ENCODE measurements around the gene GSTM5. TPM values are rescaled to one million over a fixed set of nuclear protein-coding genes. Genes with fewer than 3 reads are reported as not detected.
"Not testable (repeated sequence)": the region's sequence is repeated elsewhere in the genome, so short reads cannot be mapped to it uniquely, and the experiment has no call there.

Gene GSTM5
- total RNA-seq, 1 donor = not detected

GRCh38 chr1:109759513-109760334 is 47.7 kb downstream of the GSTM5 start:
- no peaks in the 10 kb centered on the region for H3K9me3 ChIP-seq (ENCODE audit: low read depth, low read length)
- H3K27me3 ChIP-seq (ENCODE audit: insufficient read depth, low read length) = no peaks in the 10 kb centered on the region
- H3K4me3 ChIP-seq (ENCODE audit: low read length) = no peak overlapping the region
- H3K4me1 ChIP-seq (ENCODE audit: insufficient read depth, low read length) = peaks cover 14% of the 10 kb centered on the region

- H3K9me3 ChIP-seq (ENCODE audit: low read depth, low read length) = no peaks in the 10 kb centered on the region
- no peaks in the 10 kb centered on the region for H3K27me3 ChIP-seq (ENCODE audit: insufficient read depth, low read length)
These were observed 48.7 kb downstream of the GSTM5 start for GRCh38 chr1:109760581-109761226.

GRCh38 chr1:109761227-109762038 is 49.4 kb downstream of the GSTM5 start:
- peaks cover 14% of the 10 kb centered on the region for H3K4me1 ChIP-seq (ENCODE audit: insufficient read depth, low read length)
- H3K4me3 ChIP-seq (ENCODE audit: low read length) = no peak overlapping the region
- no peaks in the 10 kb centered on the region for H3K27me3 ChIP-seq (ENCODE audit: insufficient read depth, low read length)
- no peaks in the 10 kb centered on the region for H3K9me3 ChIP-seq (ENCODE audit: low read depth, low read length)

More at GRCh38 chr1:109760581-109761226, 48.7 kb downstream of the GSTM5 start:
- Histone ChIP-seq H3K4me3 (ENCODE audit: low read length) (no peak overlapping the region), H3K4me1 (ENCODE audit: insufficient read depth, low read length) (peaks cover 14% of the 10 kb centered on the region)

GRCh38 chr1:109762039-109762585 is 50.1 kb downstream of the GSTM5 start:
- peaks cover 14% of the 10 kb centered on the region for H3K4me1 ChIP-seq (ENCODE audit: insufficient read depth, low read length)
- no peak overlapping the region for H3K4me3 ChIP-seq (ENCODE audit: low read length)
- no peaks in the 10 kb centered on the region for H3K9me3 ChIP-seq (ENCODE audit: low read depth, low read length)
- no peaks in the 10 kb centered on the region for H3K27me3 ChIP-seq (ENCODE audit: insufficient read depth, low read length)

- Histone ChIP-seq H3K9me3 (ENCODE audit: low read depth, low read length) (no peaks in the 10 kb centered on the region), H3K27me3 (ENCODE audit: insufficient read depth, low read length) (no peaks in the 10 kb centered on the region), H3K4me3 (ENCODE audit: low read length) (no peak overlapping the region), H3K4me1 (ENCODE audit: insufficient read depth, low read length) (peaks cover 14% of the 10 kb centered on the region)
These were observed 51.0 kb downstream of the GSTM5 start for GRCh38 chr1:109762821-109763645.

- H3K4me3 ChIP-seq (ENCODE audit: low read length) = no peak within 1 kb of the TSS
- no peaks in the 10 kb centered on the region for H3K27me3 ChIP-seq (ENCODE audit: insufficient read depth, low read length)
- H3K9me3 ChIP-seq (ENCODE audit: low read depth, low read length) = no peaks in the 10 kb centered on the region
These were observed 51.8 kb downstream of the GSTM5 start, which contains the start of gene EPS8L3 for GRCh38 chr1:109763646-109764415. Gene EPS8L3 (minus strand): TSS chr1:109763923. CDS start chr1:109761749, 2,174 bp downstream.

GRCh38 chr1:109764561-109765482 is 52.8 kb downstream of the GSTM5 start:
- Histone ChIP-seq H3K27me3 (ENCODE audit: insufficient read depth, low read length) (no peaks in the 10 kb centered on the region), H3K9me3 (ENCODE audit: low read depth, low read length) (no peaks in the 10 kb centered on the region), H3K4me3 (ENCODE audit: low read length) (no peak overlapping the region), H3K4me1 (ENCODE audit: insufficient read depth, low read length) (peaks cover 14% of the 10 kb centered on the region)

More at GRCh38 chr1:109763646-109764415, 51.8 kb downstream of the GSTM5 start, which contains the start of gene EPS8L3:
- peaks cover 14% of the 10 kb centered on the region for H3K4me1 ChIP-seq (ENCODE audit: insufficient read depth, low read length)

- no peaks in the 10 kb centered on the region for H3K9me3 ChIP-seq (ENCODE audit: low read depth, low read length)
- no peak overlapping the region for H3K4me3 ChIP-seq (ENCODE audit: low read length)
- no peaks in the 10 kb centered on the region for H3K27me3 ChIP-seq (ENCODE audit: insufficient read depth, low read length)
- peaks cover 14% of the 10 kb centered on the region for H3K4me1 ChIP-seq (ENCODE audit: insufficient read depth, low read length)
These were observed 53.4 kb downstream of the GSTM5 start for GRCh38 chr1:109765483-109765815.

GRCh38 chr1:109765896-109766615 is 54.0 kb downstream of the GSTM5 start:
- Histone ChIP-seq H3K4me1 (ENCODE audit: insufficient read depth, low read length) (peaks cover 14% of the 10 kb centered on the region), H3K4me3 (ENCODE audit: low read length) (no peak overlapping the region), H3K9me3 (ENCODE audit: low read depth, low read length) (no peaks in the 10 kb centered on the region)

GRCh38 chr1:109766991-109767636 is 55.1 kb downstream of the GSTM5 start:
- H3K9me3 ChIP-seq (ENCODE audit: low read depth, low read length); H3K4me3 ChIP-seq (ENCODE audit: low read length); H3K27me3 ChIP-seq (ENCODE audit: insufficient read depth, low read length): not testable (repeated sequence)
- peaks cover 14% of the 10 kb centered on the region for H3K4me1 ChIP-seq (ENCODE audit: insufficient read depth, low read length)

More at GRCh38 chr1:109765896-109766615, 54.0 kb downstream of the GSTM5 start:
- no peaks in the 10 kb centered on the region for H3K27me3 ChIP-seq (ENCODE audit: insufficient read depth, low read length)

Measured in mononuclear cell (primary cell).